Right lobe of liver (tissue), 4 donors: ENCODE results near the gene CBR1.

Experiments used
- POLR2A ChIP-seq: fragments of 450-650 bp; IDR thresholded peaks from one replicate; pipeline ENCODE4 v1.6.1; 2017; ENCODE audit warnings: antibody characterized with exemption, mild to moderate bottlenecking
- TF ChIP-seq, protein P1 (sequence below), 4 donors: fragments of 200-600 bp in 3 of 4; fragments of 450-650 bp in 1 of 4; IDR thresholded peaks; one replicate each; pipeline versions ENCODE4 v1.5.1 to v1.8.0; 2016 to 2022; ENCODE audit warnings: antibody characterized with exemption in 4 of 4, mild to moderate bottlenecking in 2 of 4
- donor health status: DM: no; HTN: no; CAD: no.
- donor health status: DM: no; HTN: no; CAD: no.
- donor health status: DM: no; HTN: yes; CAD: no.

DNA sequence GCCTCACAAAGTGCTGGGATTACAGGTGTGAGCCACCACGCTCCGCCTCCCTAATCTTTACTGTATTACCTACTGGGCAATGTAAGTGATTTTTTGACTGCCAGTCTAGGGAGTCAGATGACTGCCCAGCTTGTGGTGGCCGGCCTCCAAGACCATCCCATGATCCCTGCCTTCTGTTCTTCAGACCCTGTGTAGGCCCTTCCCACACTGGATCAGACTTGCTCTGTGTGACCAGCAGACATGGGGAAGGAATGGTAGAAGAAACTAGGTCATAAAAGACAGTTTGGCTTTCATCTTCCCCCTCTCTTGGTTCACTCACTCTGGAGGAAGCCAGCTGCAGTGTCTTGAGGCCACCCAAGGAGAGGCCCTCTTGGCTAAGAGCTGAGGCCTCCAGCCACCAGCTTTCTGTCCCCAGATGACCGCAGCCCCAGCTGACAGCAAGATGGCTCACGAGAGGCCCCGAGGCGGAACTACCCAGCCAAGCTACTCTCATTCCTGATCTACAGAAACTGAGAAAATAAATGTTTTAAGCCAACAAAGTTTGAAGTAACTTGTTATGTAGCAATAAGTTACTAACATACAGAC lies 50.6 kb downstream of the CBR1 start:
- TF ChIP-seq POLR2A = no peak
- TF ChIP-seq, protein P1, sequence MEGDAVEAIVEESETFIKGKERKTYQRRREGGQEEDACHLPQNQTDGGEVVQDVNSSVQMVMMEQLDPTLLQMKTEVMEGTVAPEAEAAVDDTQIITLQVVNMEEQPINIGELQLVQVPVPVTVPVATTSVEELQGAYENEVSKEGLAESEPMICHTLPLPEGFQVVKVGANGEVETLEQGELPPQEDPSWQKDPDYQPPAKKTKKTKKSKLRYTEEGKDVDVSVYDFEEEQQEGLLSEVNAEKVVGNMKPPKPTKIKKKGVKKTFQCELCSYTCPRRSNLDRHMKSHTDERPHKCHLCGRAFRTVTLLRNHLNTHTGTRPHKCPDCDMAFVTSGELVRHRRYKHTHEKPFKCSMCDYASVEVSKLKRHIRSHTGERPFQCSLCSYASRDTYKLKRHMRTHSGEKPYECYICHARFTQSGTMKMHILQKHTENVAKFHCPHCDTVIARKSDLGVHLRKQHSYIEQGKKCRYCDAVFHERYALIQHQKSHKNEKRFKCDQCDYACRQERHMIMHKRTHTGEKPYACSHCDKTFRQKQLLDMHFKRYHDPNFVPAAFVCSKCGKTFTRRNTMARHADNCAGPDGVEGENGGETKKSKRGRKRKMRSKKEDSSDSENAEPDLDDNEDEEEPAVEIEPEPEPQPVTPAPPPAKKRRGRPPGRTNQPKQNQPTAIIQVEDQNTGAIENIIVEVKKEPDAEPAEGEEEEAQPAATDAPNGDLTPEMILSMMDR (IDR thresholded peaks at IDR 0.05) = no peak
